GM23248 (cell line): ENCODE measurements around the gene EGFLAM. TPM values are rescaled to one million over a fixed set of nuclear protein-coding genes. Genes with fewer than 3 reads are reported as not detected.

Experiments used
- DNase-seq: peaks from one replicate; pipeline ENCODE4 v3.0.0-alpha.2; 2015
- H2AFZ ChIP-seq: fragments of 200-600 bp; sonication (generic); 2 replicates; pipeline ENCODE4 v1.6.1; 2016; ENCODE audit warnings: antibody characterized with exemption
- H3F3A ChIP-seq: fragments of 200-600 bp; sonication (generic); 2 replicates; pipeline ENCODE4 v1.6.1; 2016; ENCODE audit warnings: mild to moderate bottlenecking, antibody characterized with exemption, mixed run types; ENCODE audit not compliant: insufficient read depth
- H3K27ac ChIP-seq: fragments of 200-600 bp; sonication (generic); 2 replicates; pipeline ENCODE4 v1.5.1; 2016; ENCODE audit warnings: mild to moderate bottlenecking
- H3K27me3 ChIP-seq: fragments of 200-600 bp; sonication (generic); replicated peaks from 2 replicates; pipeline ENCODE4 v1.6.1; 2016; ENCODE audit warnings: mild to moderate bottlenecking; ENCODE audit not compliant: insufficient read depth
- H3K36me3 ChIP-seq: fragments of 200-600 bp; sonication (generic); 2 replicates; pipeline ENCODE4 v1.6.1; 2016; ENCODE audit warnings: low read depth, mild to moderate bottlenecking
- H3K4me1 ChIP-seq: fragments of 200-600 bp; sonication (generic); 2 replicates; pipeline ENCODE4 v1.6.1; 2016; ENCODE audit warnings: mild to moderate bottlenecking; ENCODE audit not compliant: insufficient read depth
- H3K4me2 ChIP-seq: fragments of 200-600 bp; sonication (generic); one replicate; pipeline ENCODE4 v1.6.1; 2016; ENCODE audit warnings: mild to moderate bottlenecking; ENCODE audit not compliant: unreplicated experiment
- H3K4me3 ChIP-seq: fragments of 200-600 bp; sonication (generic); 2 replicates; pipeline ENCODE4 v1.5.1; 2016; ENCODE audit warnings: mild to moderate bottlenecking
- H3K79me2 ChIP-seq: fragments of 200-600 bp; sonication (generic); 2 replicates; pipeline ENCODE4 v1.6.1; 2016; ENCODE audit warnings: mild to moderate bottlenecking; ENCODE audit not compliant: insufficient read depth
- H3K9ac ChIP-seq: fragments of 200-600 bp; sonication (generic); 2 replicates; pipeline ENCODE4 v1.6.1; 2016; ENCODE audit warnings: mild to moderate bottlenecking
- H3K9me2 ChIP-seq: fragments of 200-600 bp; sonication (generic); 2 replicates; pipeline ENCODE4 v1.6.1; 2016; ENCODE audit warnings: mixed run types, mild to moderate bottlenecking, moderate library complexity; ENCODE audit not compliant: insufficient read depth
- H3K9me3 ChIP-seq: fragments of 200-600 bp; sonication (generic); one replicate; pipeline ENCODE4 v1.6.1; 2017; ENCODE audit warnings: low read depth
- H4K20me1 ChIP-seq: fragments of 200-600 bp; sonication (generic); 2 replicates; pipeline ENCODE4 v1.6.0; 2016; ENCODE audit not compliant: insufficient read depth
- EZH2 ChIP-seq: fragments of 200-600 bp; sonication (generic); IDR thresholded peaks from 2 replicates; pipeline ENCODE4 v1.6.1; 2018; ENCODE audit warnings: antibody characterized with exemption, mild to moderate bottlenecking; ENCODE audit not compliant: insufficient read depth, poor library complexity, severe bottlenecking
- EZH2phosphoT487 ChIP-seq: fragments of 200-600 bp; sonication (generic); IDR thresholded peaks from 2 replicates; pipeline ENCODE4 v1.6.1; 2018; ENCODE audit warnings: antibody characterized with exemption, moderate library complexity, mild to moderate bottlenecking, low read depth; ENCODE audit not compliant: insufficient read depth
- WGBS, 2 experiments: methylation state at CpG; one replicate each; pipeline ENCODE4 v1.1.6; 2015 to 2017; ENCODE audit warnings: low lambda C conversion rate in 2 of 2, low coverage in 1 of 2; ENCODE audit errors: missing lambda C conversion rate in 2 of 2; 5-methylcytosine and 5-hydroxymethylcytosine counted together
- in situ Hi-C: fragments of 300-500 bp; cut with MboI; formaldehyde crosslinking; loops from 2 replicates; pipeline ENCODE4 v1.15.0; 2020
- polyA plus RNA-seq: library from polyadenylated mRNA; unstranded; fragments of >200 nt; fragmentation: Nextera tagmentation; extraction: Ambion mirVana; gene quantifications from 2 replicates; pipeline ENCODE4 v1.2.1, GENCODE V29; 2016
- total RNA-seq: library from RNA; depleted of rRNA; stranded (reverse); fragments of >200 nt; shearing (Covaris generic); gene quantifications from 2 replicates; pipeline ENCODE4 v1.2.3, GENCODE V29; 2014

EGFLAM gene
- total and polyA plus RNA-seq, 2 experiments from 2014 or later: not detected

- H3K4me1 ChIP-seq: no peaks in the 10 kb centered on the region
- no peak overlapping the region for H3K4me2 ChIP-seq
- H2AFZ ChIP-seq: no peak overlapping the region
- no peaks in the 10 kb centered on the region for H3K36me3 ChIP-seq
- no peaks in the 10 kb centered on the region for H3K9me3 ChIP-seq
- no peak for TF ChIP-seq EZH2
- H3K27me3 ChIP-seq: peaks cover 21% of the 10 kb centered on the region; the same call in 1 of the 2 replicates
- H3K27ac ChIP-seq: no peak overlapping the region
- H3K9ac ChIP-seq: no peak overlapping the region
- in situ Hi-C loops: no loop called here
- no peak overlapping the region for H3K4me3 ChIP-seq
- no peak for DNase-seq
- no peaks in the 10 kb centered on the region for H3K9me2 ChIP-seq
- H3K79me2 ChIP-seq: no peaks in the 10 kb centered on the region
- no peaks in the 10 kb centered on the region for H4K20me1 ChIP-seq
- no peaks in the 10 kb centered on the region for H3F3A ChIP-seq
Measured at GRCh38 chr5:38212307-38212706, 46.1 kb upstream of the EGFLAM start.

GRCh38 chr5:38226091-38226490 is 32.3 kb upstream of the EGFLAM start:
- Histone ChIP-seq H3K4me1 (no peaks in the 10 kb centered on the region), H3K27ac (no peak overlapping the region), H3K36me3 (no peaks in the 10 kb centered on the region), H3K4me3 (no peak overlapping the region), H3K27me3 (0 out of 2 replicates have a peak, but pooled peaks cover 13% of the 10 kb centered on the region), H3K9me3 (no peaks in the 10 kb centered on the region), H3F3A (no peaks in the 10 kb centered on the region), H3K4me2 (no peak overlapping the region), H4K20me1 (no peaks in the 10 kb centered on the region), H3K9ac (no peak overlapping the region), H3K79me2 (no peaks in the 10 kb centered on the region), H2AFZ (no peak overlapping the region), H3K9me2 (no peaks in the 10 kb centered on the region)
- TF ChIP-seq EZH2 (no peak), EZH2phosphoT487 (no peak)
- in situ Hi-C loops: no loop called here
- no peak for DNase-seq
- WGBS, 2 experiments: 73 to 78% methylated on average over 7 of the region's 7 CpGs

- Histone ChIP-seq H3K4me3 (no peak overlapping the region), H3K9ac (no peak overlapping the region), H3K4me1 (no peaks in the 10 kb centered on the region), H2AFZ (no peak overlapping the region), H3K27me3 (peaks cover 13% of the 10 kb centered on the region; the same call in 1 of the 2 replicates), H4K20me1 (no peaks in the 10 kb centered on the region), H3K79me2 (no peaks in the 10 kb centered on the region), H3K36me3 (no peaks in the 10 kb centered on the region), H3K9me2 (no peaks in the 10 kb centered on the region), H3K4me2 (no peak overlapping the region), H3K27ac (no peak overlapping the region), H3F3A (no peaks in the 10 kb centered on the region), H3K9me3 (no peaks in the 10 kb centered on the region)
- TF ChIP-seq EZH2phosphoT487 (no peak), EZH2 (no peak)
- DNase-seq: no peak
- in situ Hi-C loops: no loop called here
- WGBS, 2 experiments: 62 to 69% methylated on average over 6 of the region's 6 CpGs
Measured at GRCh38 chr5:38228914-38229313, 29.4 kb upstream of the EGFLAM start.

GRCh38 chr5:38234737-38235136 is 23.6 kb upstream of the EGFLAM start:
- H3K4me1 ChIP-seq: no peaks in the 10 kb centered on the region
- H3K9me2 ChIP-seq: no peaks in the 10 kb centered on the region
- H3F3A ChIP-seq: no peaks in the 10 kb centered on the region
- H3K4me2 ChIP-seq: no peak overlapping the region
- H2AFZ ChIP-seq: no peak overlapping the region
- H3K36me3 ChIP-seq: no peaks in the 10 kb centered on the region
- TF ChIP-seq EZH2 (no peak), EZH2phosphoT487 (no peak)
- DNase-seq: no peak
- no peaks in the 10 kb centered on the region for H3K79me2 ChIP-seq
- in situ Hi-C loops: no loop called here
- peaks cover 6% of the 10 kb centered on the region; the same call in 1 of the 2 replicates for H3K27me3 ChIP-seq
- H3K27ac ChIP-seq: no peak overlapping the region
- no peaks in the 10 kb centered on the region for H4K20me1 ChIP-seq
- H3K4me3 ChIP-seq: no peak overlapping the region
- WGBS, 2 experiments: 31 to 36% methylated on average over 4 of the region's 4 CpGs
- no peak overlapping the region for H3K9ac ChIP-seq
- H3K9me3 ChIP-seq: no peaks in the 10 kb centered on the region

- TF ChIP-seq EZH2phosphoT487: no peak
- no peak for TF ChIP-seq EZH2
- Histone ChIP-seq H3K9ac (no peak overlapping the region), H3K79me2 (no peaks in the 10 kb centered on the region), H3K9me3 (no peaks in the 10 kb centered on the region), H3K4me3 (no peak overlapping the region), H3K27me3 (peaks cover 9% of the 10 kb centered on the region; the same call in 1 of the 2 replicates), H3K4me1 (no peaks in the 10 kb centered on the region), H3K27ac (no peak overlapping the region), H3K36me3 (no peaks in the 10 kb centered on the region), H3F3A (no peaks in the 10 kb centered on the region), H3K9me2 (no peaks in the 10 kb centered on the region), H4K20me1 (no peaks in the 10 kb centered on the region), H2AFZ (no peak overlapping the region), H3K4me2 (no peak overlapping the region)
- 30 to 32% methylated on average over 2 of the region's 2 CpGs for WGBS, 2 experiments
- no peak for DNase-seq
- in situ Hi-C loops: no loop called here
Measured at GRCh38 chr5:38237681-38238080, 20.7 kb upstream of the EGFLAM start.
